ENCODE measurements around the gene GALNT1. TPM values are rescaled to one million over a fixed set of nuclear protein-coding genes. Genes with fewer than 3 reads are reported as not detected.

Gene GALNT1
- total and polyA plus RNA-seq, 9 of the 15 experiments (the other 6 are each of a cell fraction or from before 2014, with no cell fraction given) = 14.4 to 54.1 (median 36.6) TPM

GRCh38 chr18:35564795-35565453, 16.6 kb upstream of the GALNT1 start (continued):
- TF ChIP-seq CREB5 (CRISPR knock-in tag; IDR thresholded peaks at IDR 0.05) (no peak), ZNF76 (CRISPR knock-in tag; IDR thresholded peaks at IDR 0.05; ENCODE audit: borderline replicate concordance) (no peak), KLF6 (CRISPR knock-in tag; IDR thresholded peaks at IDR 0.05; ENCODE audit: borderline replicate concordance) (no peak), RHOXF2B (CRISPR knock-in tag; conservative IDR thresholded peaks at IDR 0.05) (no peak), MCM2 (IDR thresholded peaks at IDR 0.05; ENCODE audit: low read depth) (no peak), HIVEP1 (CRISPR knock-in tag; IDR thresholded peaks at IDR 0.05) (no peak), ZNF146 (CRISPR knock-in tag; IDR thresholded peaks at IDR 0.05; ENCODE audit: unreplicated experiment) (no peak), KDM4B (IDR thresholded peaks at IDR 0.05; ENCODE audit: borderline replicate concordance in 2 of 2, low read depth in 1 of 2) (no peak)
- TF ChIP-seq, protein P1, sequence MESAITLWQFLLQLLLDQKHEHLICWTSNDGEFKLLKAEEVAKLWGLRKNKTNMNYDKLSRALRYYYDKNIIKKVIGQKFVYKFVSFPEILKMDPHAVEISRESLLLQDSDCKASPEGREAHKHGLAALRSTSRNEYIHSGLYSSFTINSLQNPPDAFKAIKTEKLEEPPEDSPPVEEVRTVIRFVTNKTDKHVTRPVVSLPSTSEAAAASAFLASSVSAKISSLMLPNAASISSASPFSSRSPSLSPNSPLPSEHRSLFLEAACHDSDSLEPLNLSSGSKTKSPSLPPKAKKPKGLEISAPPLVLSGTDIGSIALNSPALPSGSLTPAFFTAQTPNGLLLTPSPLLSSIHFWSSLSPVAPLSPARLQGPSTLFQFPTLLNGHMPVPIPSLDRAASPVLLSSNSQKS (CRISPR knock-in tag; IDR thresholded peaks at IDR 0.05) = no peak

All from K562 (cell line).